Endothelial cell of umbilical vein (primary cell): ENCODE results near the gene CD200R1L. TPM values are rescaled to one million over a fixed set of nuclear protein-coding genes. Genes with fewer than 3 reads are reported as not detected.

ENCODE experiments used
- BruUV-seq: library from RNA; stranded (reverse); fragments of 400-500 nt; replicated peaks from 2 replicates; lab custom pipeline; 2021; lab: Mats Ljungman, UMichigan
- CTCF ChIA-PET: fragments of 300-600, 350-600 bp; sonication (Branson Sonifier 250); formaldehyde crosslinking; loops from one replicate; lab custom pipeline; 2021; ENCODE audit warnings: antibody characterized with exemption, inconsistent platforms; lab: Charles Lee
- POLR2A ChIA-PET: fragments of 300-600, 350-600 bp; sonication (Branson Sonifier 250); formaldehyde crosslinking; loops from one replicate; lab custom pipeline; 2021; ENCODE audit warnings: antibody characterized with exemption, inconsistent platforms; lab: Charles Lee
- DNase-seq: peaks from one replicate; pipeline ENCODE4 v3.0.0-alpha.2; 2011; ENCODE audit warnings: low read depth, low spot score
- FAIRE-seq: peaks from 2 replicates; lab custom pipeline; 2011; peaks lifted over from hg19 to GRCh38; lab: Jason Lieb, UNC
- H2AFZ ChIP-seq: 2 replicates; pipeline ENCODE4 v1.6.0; 2012; ENCODE audit warnings: low read depth, low read length, control low read depth, inconsistent platforms
- H3K27ac ChIP-seq: 2 replicates; pipeline ENCODE4 v1.5.1; 2011; ENCODE audit warnings: low read depth, mild to moderate bottlenecking, control low read depth, low read length, moderate library complexity; ENCODE audit not compliant: insufficient read depth
- H3K27me3 ChIP-seq, 2 experiments: 2 replicates each; pipeline versions ENCODE4 v1.6.0 to v1.6.1; 2011; ENCODE audit warnings: low read length in 2 of 2, mixed read lengths in 1 of 2; ENCODE audit not compliant: control insufficient read depth in 2 of 2, insufficient read depth in 2 of 2
- H3K36me3 ChIP-seq, 2 experiments: 2 replicates in 1 of 2; 3 replicates in 1 of 2; pipeline ENCODE4 v1.5.1; 2011; ENCODE audit warnings: low read length in 2 of 2, mild to moderate bottlenecking in 1 of 2, moderate library complexity in 1 of 2; ENCODE audit not compliant: control insufficient read depth in 2 of 2, insufficient read depth in 2 of 2; ENCODE audit errors: extremely low read depth in 1 of 2
- H3K4me1 ChIP-seq: 3 replicates; pipeline ENCODE4 v1.5.1; 2011; ENCODE audit warnings: mild to moderate bottlenecking, low read length; ENCODE audit not compliant: control insufficient read depth, insufficient read depth; ENCODE audit errors: extremely low read depth
- H3K4me2 ChIP-seq: 2 replicates; pipeline ENCODE4 v1.6.1; 2011; ENCODE audit warnings: low read length, control low read depth, mixed read lengths; ENCODE audit not compliant: insufficient read depth
- H3K4me3 ChIP-seq, 3 experiments: fragments of 200-600 bp in 1 of 3; sonication (generic), shearing (Covaris generic) in 1 of 3; replicated peaks in 1 of 3; 2 replicates each; pipeline ENCODE4 v1.5.1; 2011 to 2016; ENCODE audit warnings: control low read depth in 3 of 3, low read length in 3 of 3, mild to moderate bottlenecking in 2 of 3, inconsistent platforms in 1 of 3, low read depth in 1 of 3, moderate library complexity in 1 of 3; ENCODE audit not compliant: insufficient read depth in 1 of 3
- H3K79me2 ChIP-seq: 2 replicates; pipeline ENCODE4 v1.6.0; 2012; ENCODE audit warnings: low read length, inconsistent platforms; ENCODE audit not compliant: control insufficient read depth, insufficient read depth
- H3K9ac ChIP-seq: replicated peaks from 2 replicates; pipeline ENCODE3; 2011; ENCODE audit warnings: low read length, control low read depth; ENCODE audit not compliant: insufficient read depth; ENCODE audit errors: extremely low read depth
- H3K9me1 ChIP-seq: replicated peaks from 3 replicates; pipeline ENCODE4 v1.6.0; 2011; ENCODE audit warnings: mild to moderate bottlenecking, low read length; ENCODE audit not compliant: control insufficient read depth, insufficient read depth; ENCODE audit errors: extremely low read depth
- H3K9me3 ChIP-seq: replicated peaks from 2 replicates; pipeline ENCODE4 v1.5.1; 2012; ENCODE audit warnings: low read length, inconsistent platforms; ENCODE audit not compliant: control insufficient read depth, insufficient read depth
- H4K20me1 ChIP-seq: replicated peaks from 2 replicates; pipeline ENCODE3; 2011; ENCODE audit warnings: mild to moderate bottlenecking, low read length; ENCODE audit not compliant: control insufficient read depth, insufficient read depth; ENCODE audit errors: extremely low read depth
- CTCF ChIP-seq, 2 donors: IDR thresholded peaks; 1 replicate in 1 of 2; 2 replicates in 1 of 2; pipeline ENCODE4 v1.5.1; 2011; ENCODE audit warnings: low read length in 2 of 2, mild to moderate bottlenecking in 2 of 2, moderate library complexity in 2 of 2, control low read depth in 1 of 2, inconsistent platforms in 1 of 2, low read depth in 1 of 2; ENCODE audit not compliant: insufficient read depth in 1 of 2; ENCODE audit errors: extremely low read depth in 1 of 2
- EZH2 ChIP-seq: IDR thresholded peaks from 2 replicates; pipeline ENCODE4 v1.6.1; 2012; ENCODE audit warnings: borderline replicate concordance, low read depth, mild to moderate bottlenecking, moderate library complexity, low read length, inconsistent platforms; ENCODE audit not compliant: severe bottlenecking
- GATA2 ChIP-seq: IDR thresholded peaks from 2 replicates; pipeline ENCODE4 v1.7.0; 2011; ENCODE audit warnings: low read depth, mild to moderate bottlenecking, moderate library complexity, mixed read lengths, low read length; ENCODE audit not compliant: insufficient read length, insufficient read depth
- JUN ChIP-seq: IDR thresholded peaks from 2 replicates; pipeline ENCODE4 v1.6.1; 2011; ENCODE audit warnings: borderline replicate concordance, low read depth; ENCODE audit not compliant: insufficient read length, insufficient read depth
- MAX ChIP-seq: IDR thresholded peaks from 2 replicates; pipeline ENCODE4 v1.6.1; 2011; ENCODE audit not compliant: insufficient read depth, insufficient read length
- MYC ChIP-seq: IDR thresholded peaks from one replicate; pipeline ENCODE4 v1.6.1; 2011; ENCODE audit warnings: mild to moderate bottlenecking, low read depth, low read length
- POLR2A ChIP-seq: IDR thresholded peaks from 2 replicates; pipeline ENCODE4 v1.6.1; 2012; ENCODE audit warnings: low read depth, mild to moderate bottlenecking, control low read depth, low read length
- dilution Hi-C: fragments of 300-500 bp; cut with MboI; formaldehyde crosslinking; loops from one replicate; pipeline ENCODE4 v1.15.0; 2019; ENCODE audit warnings: low sequenced_read_pairs; ENCODE audit not compliant: extremely low pct_ligation_motif_present
- intact Hi-C: fragments of 100-400 bp; cut with micrococcal nuclease; formaldehyde crosslinking; loops from one replicate; pipeline ENCODE4 v1.10.0; 2022
- polyA plus RNA-seq, 4 experiments: library from polyadenylated mRNA; depleted of rRNA in 3 of 4; stranded (reverse) in 3 of 4; unstranded in 1 of 4; fragments of >200 nt; gene quantifications; 2 replicates each; pipeline versions ENCODE4 v1.2.1 to v1.2.3, GENCODE V29; 2011 to 2012; ENCODE audit warnings: missing spikeins in 1 of 4
- total RNA-seq: library from RNA; stranded (reverse); gene quantifications from 2 replicates; pipeline ENCODE4 v1.2.3, GENCODE V29; 2021

Gene CD200R1L
- total and polyA plus RNA-seq, 2 donors (not counting 3 experiments of a cell fraction or from before 2014, with no cell fraction given): not detected

DNA sequence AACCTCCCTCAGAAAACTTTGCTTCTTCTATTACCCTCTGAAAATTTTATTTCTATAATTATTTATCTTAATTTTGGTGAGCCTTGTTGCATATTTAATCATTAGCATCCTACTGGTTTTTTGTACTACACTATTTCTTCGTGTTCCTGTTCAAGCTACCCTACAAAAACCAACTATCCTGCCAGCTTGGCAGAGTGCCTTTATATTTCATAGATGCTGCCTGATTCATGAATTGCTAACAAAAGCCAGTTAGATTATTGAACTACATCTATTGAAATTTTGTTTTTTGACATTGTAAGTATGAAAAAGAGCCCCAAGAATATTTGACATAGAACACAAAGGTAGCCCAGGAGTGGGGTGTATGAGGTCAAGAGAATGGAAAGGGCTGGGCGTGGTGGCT is 78.9 kb downstream of the CD200R1L start:
- H3K27me3 ChIP-seq: no peaks in the 10 kb centered on the region
- H3K4me3 ChIP-seq: no peak overlapping the region
- intact Hi-C loops: no loop called here
- H3K9ac ChIP-seq: no peak overlapping the region
- no peak for FAIRE-seq
- TF ChIP-seq GATA2: no peak
- no peak for TF ChIP-seq MAX
- no peak for TF ChIP-seq POLR2A
- TF ChIP-seq CTCF (IDR thresholded peaks at IDR 0.05; ENCODE audit: extremely low read depth in 1 of 2, insufficient read depth in 1 of 2, low read depth in 1 of 2, low read length in 2 of 2): no peak
- TF ChIP-seq JUN: no peak
- TF ChIP-seq MYC: no peak
- no peak for TF ChIP-seq EZH2
- DNase-seq: no peak
- no peaks in the 10 kb centered on the region for H3K36me3 ChIP-seq
- no peaks in the 10 kb centered on the region for H3K79me2 ChIP-seq
- ChIA-PET POLR2A (no interaction called here), CTCF (no interaction called here)
- H3K4me1 ChIP-seq: peaks cover 2% of the 10 kb centered on the region
- H3K4me2 ChIP-seq: no peak overlapping the region
- H3K9me3 ChIP-seq: no peaks in the 10 kb centered on the region
- dilution Hi-C loops: no loop called here
- H4K20me1 ChIP-seq: no peaks in the 10 kb centered on the region
- no peak overlapping the region for H3K27ac ChIP-seq
- no peaks in the 10 kb centered on the region for H3K9me1 ChIP-seq
- no peak overlapping the region for H2AFZ ChIP-seq
- BruUV-seq: no TSS peak
